ENCODE results near the gene EIF4E2.

Gene EIF4E2

DNA sequence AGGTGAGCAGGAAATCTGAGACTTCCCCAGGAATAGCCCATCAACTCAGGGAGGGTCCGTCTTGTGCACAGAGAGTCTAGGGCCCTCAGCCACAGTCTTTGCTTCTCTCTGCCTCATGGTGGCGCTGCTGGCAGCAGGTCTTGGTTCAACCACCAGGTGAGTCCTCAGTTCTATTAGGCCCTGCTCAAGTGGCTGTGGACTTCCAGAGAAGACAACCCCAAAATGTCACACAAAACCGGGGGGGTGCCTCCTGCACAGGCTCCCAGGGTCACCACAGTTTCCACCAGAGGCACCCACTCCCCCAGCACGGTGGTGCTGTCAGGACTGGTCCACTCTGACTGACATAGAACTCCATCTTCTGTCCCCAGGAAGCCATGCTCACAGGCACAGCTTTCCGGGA is 13.4 kb upstream of the EIF4E2 start:
- FAIRE-seq (no peak), DNase-seq (ENCODE audit: low spot score) (no peak)

DNA sequence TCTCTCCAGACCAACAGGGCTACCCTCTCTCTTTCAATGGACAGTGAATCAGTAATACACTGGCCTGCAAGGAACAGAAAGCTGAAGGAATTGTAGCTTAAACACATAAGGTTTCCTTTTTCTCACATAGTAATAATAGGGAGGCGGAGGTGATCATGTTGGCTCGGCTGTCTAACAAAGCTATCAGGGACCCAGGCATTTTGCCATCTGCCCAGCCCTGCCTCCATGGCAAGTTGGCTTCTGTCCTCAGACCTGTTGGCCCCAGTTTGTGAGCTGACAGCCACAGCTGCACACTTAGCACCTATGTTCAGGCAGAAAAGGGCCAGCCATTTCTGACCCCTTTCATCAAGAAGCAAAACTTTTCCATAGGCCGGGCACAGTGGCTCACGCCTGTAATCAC is 13.0 kb upstream of the EIF4E2 start:
- FAIRE-seq (no peak), DNase-seq (ENCODE audit: low spot score) (no peak)

DNA sequence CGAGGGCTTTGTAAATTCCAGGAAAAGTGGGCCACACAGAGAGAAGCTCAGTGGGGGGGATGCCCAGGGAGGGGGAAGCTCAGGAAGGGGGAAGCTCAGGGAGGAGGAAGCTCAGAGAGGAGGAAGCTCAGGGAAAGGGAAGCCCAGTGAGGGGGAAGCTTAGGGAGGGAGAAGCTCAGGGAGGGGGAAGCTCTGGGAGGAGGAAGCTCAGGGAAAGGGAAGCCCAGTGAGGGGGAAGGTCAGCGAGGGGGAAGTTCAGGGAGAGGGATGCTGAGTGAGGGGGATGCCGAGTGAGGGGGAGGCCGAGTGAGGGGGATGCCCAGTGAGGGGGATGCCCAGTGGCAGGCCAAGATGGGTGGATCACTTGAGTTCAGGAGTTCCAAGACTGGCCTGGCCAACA is 11.8 kb upstream of the EIF4E2 start:
- no peak for DNase-seq (ENCODE audit: low spot score)
- no peak for FAIRE-seq

DNA sequence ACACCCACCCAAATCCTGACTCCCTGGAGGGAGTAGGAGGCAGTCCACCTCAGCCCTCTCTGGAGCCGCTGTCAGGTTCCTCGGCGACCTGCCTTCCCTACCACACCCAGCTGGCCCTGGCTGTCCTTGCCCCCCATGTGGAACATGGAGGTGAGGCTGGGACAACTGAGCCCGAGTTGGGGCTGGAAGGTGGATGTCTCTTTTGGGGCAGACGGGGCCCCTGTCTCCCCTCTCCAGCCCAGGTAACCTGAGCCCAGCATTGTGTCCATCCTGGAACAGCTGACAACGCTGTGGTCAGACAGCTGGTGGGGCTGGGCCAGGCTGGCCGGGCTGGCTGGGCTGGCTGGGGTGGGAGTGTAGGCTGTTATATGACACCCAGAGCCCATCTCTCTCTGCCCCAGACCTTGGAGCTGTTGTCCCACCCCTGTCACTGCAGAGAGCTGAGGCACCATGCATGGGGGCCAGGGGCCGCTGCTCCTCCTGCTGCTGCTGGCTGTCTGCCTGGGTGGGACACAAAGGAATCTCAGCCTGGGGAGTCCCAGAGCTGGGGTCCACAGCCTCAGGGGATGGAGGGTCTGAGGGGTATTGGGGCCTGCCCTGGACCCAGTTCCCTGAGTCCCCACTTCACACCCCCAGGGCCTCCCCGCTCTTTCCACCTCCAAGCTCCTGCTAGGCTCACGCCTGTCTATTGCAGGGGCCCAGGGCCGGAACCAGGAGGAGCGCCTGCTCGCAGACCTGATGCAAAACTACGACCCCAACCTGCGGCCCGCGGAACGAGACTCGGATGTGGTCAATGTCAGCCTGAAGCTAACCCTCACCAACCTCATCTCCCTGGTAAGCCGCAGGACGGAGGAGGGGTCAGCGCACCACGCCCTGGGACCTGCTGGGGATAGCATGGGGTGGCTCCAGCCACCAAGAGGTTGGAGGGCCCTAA is 10.9 kb upstream of the EIF4E2 start, which contains the start of gene CHRNG:
TSS of gene CHRNG (plus strand) at position 395 of the 934 bp plus-strand sequence. CDS start at position 451, 56 bp downstream.
- DNase-seq (ENCODE audit: low spot score) (no peak), FAIRE-seq (no peak)

DNA sequence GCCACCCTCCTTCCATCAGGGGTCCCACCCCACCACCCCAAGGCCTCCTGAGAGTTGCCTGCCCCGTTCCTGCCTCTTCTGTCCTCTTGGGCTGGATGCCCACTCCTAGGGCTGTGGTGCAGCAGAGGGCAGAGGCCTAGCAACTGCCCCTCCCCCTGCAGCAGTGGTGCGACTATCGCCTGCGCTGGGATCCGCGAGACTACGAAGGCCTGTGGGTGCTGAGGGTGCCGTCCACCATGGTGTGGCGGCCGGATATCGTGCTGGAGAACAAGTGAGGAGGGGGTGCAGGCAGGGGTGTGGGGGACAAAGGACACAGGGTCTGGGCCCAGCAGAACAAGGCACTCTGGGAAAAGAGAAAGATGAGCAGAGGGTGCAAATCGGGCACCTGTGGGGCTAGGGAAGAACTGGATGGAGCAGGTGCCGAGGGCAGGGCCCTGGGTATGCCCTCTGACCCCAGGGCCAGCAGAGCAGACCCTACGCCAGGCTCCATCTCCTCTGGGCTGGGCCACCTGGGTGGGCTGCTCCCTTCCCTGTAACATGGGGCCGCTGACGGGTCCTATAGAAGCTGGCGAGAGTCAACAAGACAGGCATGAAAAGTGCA is 9.9 kb upstream of the EIF4E2 start:
- FAIRE-seq (no peak), DNase-seq (ENCODE audit: low spot score) (no peak)

DNA sequence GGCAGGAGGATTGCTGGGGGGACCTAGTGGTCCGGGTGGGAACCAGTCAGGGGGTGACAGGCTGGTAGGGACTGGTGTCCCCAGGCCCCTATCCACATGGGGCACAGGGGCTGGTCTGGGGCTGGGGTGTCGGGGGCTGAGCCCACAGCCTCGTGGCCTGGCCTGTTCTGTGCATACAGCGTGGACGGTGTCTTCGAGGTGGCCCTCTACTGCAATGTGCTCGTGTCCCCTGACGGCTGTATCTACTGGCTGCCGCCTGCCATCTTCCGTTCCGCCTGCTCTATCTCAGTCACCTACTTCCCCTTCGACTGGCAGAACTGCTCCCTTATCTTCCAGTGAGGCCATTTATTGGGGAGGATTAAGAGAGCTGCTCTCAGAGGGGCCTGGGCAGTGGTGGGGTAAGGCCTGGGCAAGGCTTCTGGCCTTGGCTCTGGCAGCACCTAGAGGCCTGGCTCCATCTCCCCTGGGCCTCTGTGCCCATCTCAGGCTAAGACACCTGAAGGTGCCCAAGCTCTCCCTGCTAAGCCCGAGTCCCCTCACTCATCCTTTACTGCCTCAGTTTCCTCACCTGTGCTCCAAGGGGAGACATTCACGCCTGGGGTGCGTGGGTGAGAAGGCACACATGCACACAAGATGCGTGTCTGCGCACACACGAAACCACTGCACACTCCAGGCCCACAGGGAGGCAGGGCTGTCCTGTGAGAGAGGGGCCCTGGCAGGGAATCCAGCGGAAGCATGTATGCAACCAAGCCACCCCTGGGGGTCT is 9.1 kb upstream of the EIF4E2 start:
- DNase-seq (ENCODE audit: low spot score) (no peak), FAIRE-seq (no peak)

DNA sequence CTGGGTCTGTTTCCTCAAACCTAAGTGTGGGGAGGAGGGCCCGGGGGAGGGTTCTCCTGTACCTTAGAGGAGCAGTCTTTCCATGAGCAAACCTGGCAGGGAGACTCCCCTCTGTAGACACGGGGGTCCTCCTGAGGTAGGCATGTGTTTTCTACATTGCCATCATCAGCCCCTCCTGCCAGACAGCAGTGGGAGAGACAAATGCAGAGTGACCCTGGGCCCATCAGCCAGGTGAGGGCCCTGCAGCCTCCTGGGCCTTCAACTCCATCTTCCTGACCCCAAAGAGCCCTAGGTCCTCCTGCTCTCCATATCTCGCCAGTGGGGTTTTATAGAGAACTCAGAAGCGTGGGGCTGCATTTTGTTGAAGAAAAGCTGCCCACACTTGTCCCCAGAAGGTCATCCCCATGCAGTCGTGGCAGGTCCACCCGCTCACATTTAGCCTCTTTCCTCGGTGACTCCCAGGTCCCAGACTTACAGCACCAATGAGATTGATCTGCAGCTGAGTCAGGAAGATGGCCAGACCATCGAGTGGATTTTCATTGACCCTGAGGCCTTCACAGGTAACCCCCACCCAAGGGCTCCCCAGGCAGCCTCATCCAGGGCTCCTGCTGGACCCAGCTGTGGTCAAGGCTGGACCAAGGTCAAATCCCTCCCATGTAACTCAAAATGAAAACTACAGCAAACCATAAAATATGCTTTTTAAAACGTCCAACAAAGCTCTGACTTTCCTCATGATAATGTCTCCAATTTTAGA is 8.4 kb upstream of the EIF4E2 start:
- DNase-seq (ENCODE audit: low spot score) = no peak
- no peak for FAIRE-seq

DNA sequence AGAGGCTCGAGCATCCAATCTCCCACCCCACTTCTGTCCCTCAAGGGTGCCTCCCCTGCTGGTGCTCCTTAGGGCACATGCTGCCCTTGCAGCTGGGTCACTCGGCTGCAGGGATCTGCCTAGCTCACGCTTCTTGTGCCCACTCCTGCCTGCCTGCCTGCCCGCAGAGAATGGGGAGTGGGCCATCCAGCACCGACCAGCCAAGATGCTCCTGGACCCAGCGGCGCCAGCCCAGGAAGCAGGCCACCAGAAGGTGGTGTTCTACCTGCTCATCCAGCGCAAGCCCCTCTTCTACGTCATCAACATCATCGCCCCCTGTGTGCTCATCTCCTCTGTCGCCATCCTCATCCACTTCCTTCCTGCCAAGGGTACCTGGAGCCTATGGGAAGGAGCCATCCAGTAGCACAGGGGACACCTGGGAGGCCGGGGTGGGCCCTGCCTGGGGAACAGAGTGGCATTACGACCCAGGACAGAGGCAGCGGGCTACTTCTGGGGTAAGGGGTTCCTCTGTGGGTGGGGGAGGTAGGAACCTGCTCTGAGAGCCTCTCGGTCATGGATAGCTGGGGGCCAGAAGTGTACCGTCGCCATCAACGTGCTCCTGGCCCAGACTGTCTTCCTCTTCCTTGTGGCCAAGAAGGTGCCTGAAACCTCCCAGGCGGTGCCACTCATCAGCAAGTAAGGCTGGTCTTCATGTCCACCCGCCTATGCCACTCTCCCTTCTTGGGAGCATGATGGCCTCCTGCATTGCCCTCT is 7.6 kb upstream of the EIF4E2 start:
- no peak for FAIRE-seq
- no peak for DNase-seq (ENCODE audit: low spot score)

DNA sequence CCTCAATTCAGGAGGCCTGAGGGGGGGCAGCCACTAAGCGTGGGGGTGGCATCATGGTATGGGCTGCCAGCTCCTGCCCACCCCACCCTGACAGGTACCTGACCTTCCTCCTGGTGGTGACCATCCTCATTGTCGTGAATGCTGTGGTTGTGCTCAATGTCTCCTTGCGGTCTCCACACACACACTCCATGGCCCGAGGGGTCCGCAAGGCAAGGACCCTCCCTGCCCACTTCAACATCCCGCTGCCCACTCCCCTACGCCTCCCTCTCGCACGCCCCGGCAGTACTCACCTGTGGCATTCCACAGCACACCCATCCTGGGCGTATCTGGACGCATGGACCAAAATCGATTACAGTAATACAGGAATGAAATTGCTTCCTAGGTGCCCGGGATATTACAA is 7.0 kb upstream of the EIF4E2 start:
- FAIRE-seq = no peak
- DNase-seq (ENCODE audit: low spot score) = no peak

DNA sequence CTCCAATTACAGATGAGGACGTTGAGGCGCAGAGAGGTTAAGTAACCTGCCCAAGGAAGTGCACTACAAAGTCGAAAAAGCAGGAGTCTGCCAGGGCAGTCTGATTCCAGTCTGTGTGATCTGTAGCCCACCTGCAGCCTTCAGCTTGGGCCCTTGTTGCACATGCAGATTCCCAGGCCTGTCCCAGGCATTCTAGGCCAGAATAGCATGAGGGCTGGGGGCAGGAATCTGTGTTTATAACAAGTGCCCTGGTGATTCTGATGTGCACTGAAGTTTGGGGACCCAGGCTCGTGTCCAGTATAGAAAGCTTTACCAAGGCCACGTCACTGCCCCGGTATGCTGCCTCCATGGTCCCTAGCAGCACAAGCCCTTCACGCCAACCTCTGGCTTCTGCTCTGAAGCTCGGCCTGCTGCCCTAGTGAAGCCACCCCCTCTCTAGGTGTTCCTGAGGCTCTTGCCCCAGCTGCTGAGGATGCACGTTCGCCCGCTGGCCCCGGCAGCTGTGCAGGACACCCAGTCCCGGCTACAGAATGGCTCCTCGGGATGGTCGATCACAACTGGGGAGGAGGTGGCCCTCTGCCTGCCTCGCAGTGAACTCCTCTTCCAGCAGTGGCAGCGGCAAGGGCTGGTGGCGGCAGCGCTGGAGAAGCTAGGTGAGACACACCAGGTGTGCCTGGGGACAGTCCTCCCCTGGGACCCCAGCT is 6.4 kb upstream of the EIF4E2 start:
- FAIRE-seq = no peak
- no peak for DNase-seq (ENCODE audit: low spot score)

DNA sequence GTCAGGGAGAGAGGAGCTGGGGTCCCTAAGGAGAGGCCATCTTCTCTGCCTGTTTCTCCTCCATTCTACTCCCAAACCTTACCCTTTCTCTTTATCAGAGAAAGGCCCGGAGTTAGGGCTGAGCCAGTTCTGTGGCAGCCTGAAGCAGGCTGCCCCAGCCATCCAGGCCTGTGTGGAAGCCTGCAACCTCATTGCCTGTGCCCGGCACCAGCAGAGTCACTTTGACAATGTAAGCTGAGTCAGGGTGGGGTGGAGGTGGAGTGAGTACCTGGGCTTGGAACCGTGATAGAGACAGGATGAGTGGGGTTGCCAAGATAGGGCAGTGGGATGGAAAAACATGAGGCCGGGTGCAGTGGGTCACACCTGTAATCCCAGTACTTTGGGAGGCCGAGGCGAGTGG is 5.8 kb upstream of the EIF4E2 start:
- DNase-seq (ENCODE audit: low spot score) = no peak
- FAIRE-seq = no peak

DNA sequence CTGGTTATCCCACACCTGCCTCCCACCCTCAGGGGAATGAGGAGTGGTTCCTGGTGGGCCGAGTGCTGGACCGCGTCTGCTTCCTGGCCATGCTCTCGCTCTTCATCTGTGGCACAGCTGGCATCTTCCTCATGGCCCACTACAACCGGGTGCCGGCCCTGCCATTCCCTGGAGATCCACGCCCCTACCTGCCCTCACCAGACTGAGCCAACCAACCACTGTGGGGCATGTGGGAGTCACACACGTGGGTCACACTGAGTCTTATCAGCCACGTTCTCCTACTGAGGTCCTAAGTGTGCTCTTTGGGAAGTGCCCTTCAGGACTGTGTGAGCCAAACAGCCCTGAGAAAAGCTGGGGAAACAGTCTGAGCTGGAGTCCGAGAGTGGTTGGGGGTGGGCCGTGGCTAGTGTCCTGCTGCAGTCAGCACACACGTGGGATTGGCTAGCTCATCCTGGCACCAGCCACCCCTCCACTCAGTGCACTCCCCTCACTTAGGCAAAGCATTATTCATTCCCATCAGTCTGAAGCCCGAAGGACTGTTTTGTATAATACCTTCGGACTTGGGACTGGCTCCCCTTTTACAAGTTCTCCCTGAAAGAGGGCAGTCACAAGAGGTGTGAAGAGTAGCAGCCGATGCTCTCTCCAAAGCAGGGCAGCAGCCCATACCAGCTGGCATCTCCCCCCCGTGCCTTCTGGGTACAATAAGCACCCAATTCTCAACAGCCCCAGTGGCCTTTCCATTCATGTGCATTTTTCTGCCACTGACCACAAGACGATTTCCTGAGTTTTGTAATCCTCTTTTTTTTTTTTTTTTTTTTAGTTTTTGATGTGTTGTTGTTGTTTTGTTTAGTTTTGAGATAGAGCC is 4.7 kb upstream of the EIF4E2 start:
- DNase-seq (ENCODE audit: low spot score) = no peak
- FAIRE-seq = no peak

DNA sequence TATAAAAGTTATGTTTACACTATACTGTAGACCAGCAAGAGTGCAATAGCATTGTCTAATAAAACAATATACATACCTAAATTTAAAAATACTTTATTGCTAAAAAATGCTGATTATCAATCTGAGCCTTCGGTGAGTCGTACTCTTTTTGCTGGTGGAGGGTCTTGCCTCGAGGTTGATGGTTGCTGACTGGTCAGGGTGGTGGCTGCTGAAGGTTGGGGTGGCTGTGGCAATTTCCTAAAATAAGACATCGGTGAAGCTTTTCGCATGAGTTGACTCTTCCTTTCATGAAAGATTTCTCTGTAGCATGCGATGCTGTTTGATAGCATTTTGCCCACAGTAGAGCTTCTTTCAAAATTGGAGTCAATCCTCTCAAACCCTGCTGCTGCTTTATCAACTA is 2.5 kb upstream of the EIF4E2 start:
- FAIRE-seq (no peak), DNase-seq (ENCODE audit: low spot score) (no peak)

DNA sequence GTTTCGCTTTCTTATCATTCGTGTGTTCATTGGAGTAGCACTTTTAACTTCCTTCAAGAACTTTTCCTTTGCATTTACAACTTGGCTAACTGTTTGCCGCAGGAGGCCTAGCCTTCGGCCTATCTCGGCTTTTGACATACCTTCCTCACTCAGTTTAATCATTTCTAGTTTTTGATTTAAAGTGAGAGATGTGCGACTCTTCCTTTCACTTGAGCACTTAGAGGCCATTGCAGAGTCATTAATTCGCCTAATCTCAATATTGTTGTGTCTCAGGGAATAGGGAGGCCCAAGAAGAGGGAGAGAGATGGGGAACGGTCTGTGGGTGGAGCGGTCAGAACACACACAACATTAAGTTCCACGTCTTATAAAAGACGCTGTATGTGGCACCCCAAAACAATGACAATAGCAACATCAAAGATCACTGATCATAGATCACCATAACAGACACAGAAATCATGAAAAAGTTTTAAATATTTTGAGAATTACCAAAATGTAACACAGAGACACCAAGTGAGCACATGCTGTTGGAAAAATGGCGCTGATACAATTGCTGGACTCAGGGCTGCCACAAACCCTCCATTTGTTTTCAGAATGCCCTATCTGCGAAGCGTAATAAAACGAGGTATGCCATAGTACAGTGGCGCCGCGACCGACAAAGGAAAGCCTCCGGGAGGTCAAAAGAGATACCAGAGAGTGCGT is 685 bp upstream of the EIF4E2 start:
- DNase-seq (ENCODE audit: low spot score) (no peak), FAIRE-seq (no peak)

DNA sequence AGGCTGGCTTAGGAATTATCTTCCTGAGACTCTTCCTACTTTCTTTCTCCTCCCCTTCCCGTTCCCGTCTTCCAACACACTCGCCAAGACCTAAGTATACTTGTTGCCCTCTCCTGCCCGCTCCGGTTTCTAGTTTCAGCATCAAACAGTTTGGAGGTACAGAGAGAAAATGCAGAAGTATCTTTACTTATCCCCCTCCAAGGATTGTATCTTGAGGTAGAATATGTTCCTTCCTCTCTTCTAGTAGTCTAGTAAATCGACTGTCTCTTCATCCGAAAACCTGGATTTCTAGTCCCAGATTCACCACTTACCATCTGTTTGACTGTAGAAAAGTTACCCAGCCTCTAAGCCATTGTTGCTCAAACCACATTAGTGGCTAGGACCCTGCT is 755 bp downstream of the EIF4E2 start:
- no peak for FAIRE-seq
- DNase-seq (ENCODE audit: low spot score) = no peak

DNA sequence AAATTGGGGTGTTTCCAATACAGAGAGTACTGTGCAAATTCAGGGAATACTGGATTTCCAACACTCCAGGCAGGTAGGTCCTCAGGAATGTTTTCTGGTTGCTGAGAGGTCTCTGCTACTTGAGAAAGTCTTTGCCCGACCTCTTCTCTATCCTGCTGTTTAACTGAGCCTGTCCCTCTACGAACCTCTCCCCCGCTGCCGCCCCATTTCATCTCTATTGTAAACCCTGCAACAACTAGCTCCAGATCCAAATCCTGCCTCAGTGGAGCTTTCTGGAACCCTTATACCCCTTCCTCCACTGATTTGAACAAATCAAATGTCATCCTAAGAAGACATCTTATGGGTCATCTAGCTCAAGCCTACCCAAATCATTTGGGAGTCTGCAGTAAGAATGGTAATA is 1.3 kb downstream of the EIF4E2 start:
- FAIRE-seq (no peak), DNase-seq (ENCODE audit: low spot score) (no peak)

DNA sequence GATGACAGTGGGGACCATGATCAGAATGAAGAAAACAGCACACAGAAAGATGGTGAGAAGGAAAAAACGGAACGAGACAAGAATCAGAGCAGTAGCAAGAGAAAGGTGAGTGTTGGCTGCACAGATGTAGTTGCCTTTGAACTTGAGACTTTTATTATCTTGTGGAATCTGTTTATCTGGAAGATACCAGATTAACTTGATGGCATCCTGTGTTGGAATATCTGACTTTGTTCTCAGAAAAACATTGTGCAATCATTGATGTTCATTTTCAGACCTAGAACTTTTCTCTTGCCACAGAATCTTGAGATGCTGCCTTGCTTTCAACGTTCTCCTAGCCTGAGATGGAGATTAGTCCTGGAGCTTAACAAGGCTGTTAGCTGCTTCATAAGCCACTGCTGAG is 5.9 kb downstream of the EIF4E2 start:
- no peak for FAIRE-seq
- no peak for DNase-seq (ENCODE audit: low spot score)

DNA sequence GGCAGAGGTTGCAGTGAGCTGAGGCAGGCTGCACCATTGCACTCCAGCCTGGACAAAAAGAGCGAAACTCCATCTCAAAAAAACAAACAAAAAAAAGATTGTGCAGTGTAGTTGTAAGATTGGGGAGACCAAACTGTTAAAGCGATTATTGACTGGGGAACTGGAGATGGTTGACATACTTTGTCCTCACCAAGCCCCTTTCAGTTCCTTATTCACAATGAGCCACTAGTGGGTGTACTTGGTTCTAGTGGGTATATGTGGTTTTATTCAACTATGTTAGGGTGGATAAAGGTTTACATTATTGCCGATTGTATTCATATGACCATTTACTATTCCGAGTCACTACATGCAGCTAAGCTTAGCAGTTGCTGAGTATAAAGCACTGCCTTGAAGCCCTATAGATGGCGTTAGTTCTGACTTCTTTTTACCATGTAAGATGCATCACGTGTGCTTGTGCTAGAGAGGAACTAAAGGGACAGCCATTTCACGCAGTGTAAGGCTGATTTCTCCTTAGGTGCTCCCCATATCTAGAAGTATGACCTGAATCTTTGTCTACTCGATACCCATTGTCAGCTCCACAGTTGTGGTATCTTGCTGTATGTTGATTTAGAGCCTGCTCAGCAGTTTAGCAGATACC is 12.1 kb downstream of the EIF4E2 start:
- no peak for DNase-seq (ENCODE audit: low spot score)
- FAIRE-seq = no peak
